Urinary bladder (tissue), 4 donors: ENCODE measurements around the gene IL3. TPM values are rescaled to one million over a fixed set of nuclear protein-coding genes. Genes with fewer than 3 reads are reported as not detected.

ENCODE experiments used
- DNase-seq: peaks from one replicate; pipeline ENCODE4 v3.0.0-alpha.2; 2015; ENCODE audit errors: extremely low spot score
- H3K27ac ChIP-seq: one replicate; pipeline ENCODE4 v1.5.1; 2013; ENCODE audit warnings: low read depth, mild to moderate bottlenecking, moderate library complexity
- H3K36me3 ChIP-seq: one replicate; pipeline ENCODE4 v1.6.1; 2013; ENCODE audit warnings: mild to moderate bottlenecking, moderate library complexity; ENCODE audit not compliant: insufficient read depth
- H3K4me1 ChIP-seq: one replicate; pipeline ENCODE4 v1.6.1; 2013; ENCODE audit warnings: mild to moderate bottlenecking, moderate library complexity; ENCODE audit not compliant: insufficient read depth
- H3K4me3 ChIP-seq: one replicate; pipeline ENCODE4 v1.5.1; 2013; ENCODE audit warnings: low read depth, low read length
- WGBS: extraction: QIAGEN DNeasy Blood & Tissue Kit; methylation state at CpG from one replicate; pipeline ENCODE4 v1.1.7; 2013; 5-methylcytosine and 5-hydroxymethylcytosine counted together
- polyA plus RNA-seq: library from polyadenylated mRNA; stranded (reverse); fragments of 200-250 nt; gene quantifications from one replicate; pipeline ENCODE4 v1.2.3, GENCODE V29; 2013
- total RNA-seq: library from RNA; depleted of rRNA; stranded (reverse); fragments of >200 nt; gene quantifications from one replicate; pipeline ENCODE4 v1.2.3, GENCODE V29; 2014
- donor health status: healthy with polysubstance abuse.
- donor health status: healthy.

IL3 gene
- total and polyA plus RNA-seq, 2 donors, result not detected

DNA sequence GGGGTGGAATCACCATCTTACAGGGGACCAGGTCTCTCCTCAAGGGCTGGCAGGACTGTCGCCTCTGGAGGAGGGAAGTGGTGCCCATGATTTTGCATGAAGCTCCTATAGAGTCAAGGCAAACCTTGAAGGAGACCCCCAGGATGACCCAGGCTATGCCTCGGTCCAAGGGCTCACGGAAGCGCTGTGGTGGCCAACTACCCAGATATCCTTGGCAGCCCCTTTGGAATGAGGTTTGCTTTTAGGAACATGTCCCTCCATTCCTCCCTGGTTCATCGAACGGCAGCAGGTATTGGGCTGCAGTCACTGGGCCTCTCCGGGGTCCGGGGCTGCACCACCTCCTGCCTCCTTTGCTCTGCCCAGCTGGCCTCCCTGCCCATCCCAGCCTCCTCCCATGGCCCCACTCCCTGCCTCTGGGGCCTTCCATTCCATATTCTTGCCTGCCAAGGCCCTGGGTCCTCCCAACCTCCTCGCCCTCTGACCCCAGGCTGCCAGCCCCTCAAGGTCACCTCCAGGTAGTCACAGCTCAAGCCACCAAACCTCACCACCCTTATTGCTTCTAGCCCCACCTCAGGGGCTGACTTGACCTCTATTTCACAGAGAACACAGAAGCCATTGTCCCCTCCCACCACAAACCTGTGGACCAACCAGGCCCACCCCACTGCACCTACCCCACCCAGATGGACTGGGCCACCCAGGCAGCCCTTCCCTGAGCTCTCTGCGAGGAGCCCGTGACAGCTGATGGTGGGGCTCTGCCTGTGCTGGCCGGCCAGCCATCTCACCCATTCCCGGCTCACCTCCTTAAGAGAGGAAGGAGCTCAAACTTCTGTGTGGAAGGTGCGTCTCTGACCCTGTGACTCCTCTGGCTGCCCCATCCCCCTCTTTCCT is 3.6 kb upstream of the IL3 start:
- DNase-seq, result no peak
- Histone ChIP-seq H3K4me1 (no peaks in the 10 kb centered on the region), H3K36me3 (no peaks in the 10 kb centered on the region), H3K27ac (no peak overlapping the region), H3K4me3 (no peak overlapping the region)
- 77% methylated on average over 14 of the region's 14 CpGs for WGBS

DNA sequence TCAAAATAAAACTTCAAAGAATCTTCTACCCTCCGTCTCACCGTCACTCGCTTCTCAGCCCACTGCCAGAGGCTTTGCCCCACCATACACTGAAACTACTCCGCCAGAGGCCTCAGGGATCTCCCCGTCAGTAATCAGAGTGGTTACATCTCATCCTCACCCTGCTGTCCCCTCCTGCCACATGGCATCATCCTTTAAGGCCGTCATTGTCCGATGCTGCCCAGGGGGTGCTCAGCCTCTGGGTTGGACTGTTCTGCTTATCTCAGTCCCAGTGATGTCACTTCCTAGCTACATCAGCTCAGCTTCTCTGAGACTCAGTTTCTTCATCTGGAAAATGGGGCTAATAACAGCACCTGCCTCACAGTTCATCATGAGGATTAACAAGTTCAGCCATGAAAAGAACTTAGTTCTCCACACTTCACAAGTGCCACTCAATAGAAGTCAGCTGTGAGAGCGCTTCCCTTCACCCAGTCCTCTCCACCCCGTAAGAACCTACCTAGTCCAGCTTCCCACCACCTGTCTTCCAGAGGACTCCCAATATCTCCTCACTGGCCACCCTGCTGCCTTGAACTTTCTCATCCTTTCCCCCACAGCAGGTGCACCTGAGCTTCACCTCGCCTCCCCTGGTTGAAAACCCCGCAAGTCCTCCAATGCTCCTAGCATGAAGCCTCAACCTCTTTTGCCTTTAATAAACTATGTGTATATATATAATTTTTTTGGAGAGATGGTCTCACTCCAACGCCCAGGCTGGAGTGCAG is 2.8 kb upstream of the IL3 start:
- Histone ChIP-seq H3K4me1 (no peaks in the 10 kb centered on the region), H3K27ac (no peak overlapping the region), H3K36me3 (no peaks in the 10 kb centered on the region), H3K4me3 (no peak overlapping the region)
- WGBS, result 81% methylated on average over 12 of the region's 12 CpGs
- DNase-seq, result no peak

- Histone ChIP-seq H3K4me1 (no peaks in the 10 kb centered on the region), H3K27ac (no peak overlapping the region), H3K36me3 (no peaks in the 10 kb centered on the region), H3K4me3 (no peak overlapping the region)
- 84% methylated on average over 7 of the region's 7 CpGs for WGBS
- DNase-seq, result no peak
These were observed 1.8 kb upstream of the IL3 start for GRCh38 chr5:132058646-132059042.

GRCh38 chr5:132059043-132059695 is 1.3 kb upstream of the IL3 start:
- H3K36me3 ChIP-seq, result no peaks in the 10 kb centered on the region
- 81% methylated on average over 9 of the region's 9 CpGs for WGBS
- no peak for DNase-seq

GRCh38 chr5:132059696-132060500 is 557 bp upstream of the IL3 start:
- Histone ChIP-seq H3K27ac (no peak overlapping the region), H3K4me1 (no peaks in the 10 kb centered on the region), H3K4me3 (no peak overlapping the region), H3K36me3 (no peaks in the 10 kb centered on the region)
- DNase-seq, result no peak
- 86% methylated on average over 13 of the region's 13 CpGs for WGBS

More at GRCh38 chr5:132059043-132059695, 1.3 kb upstream of the IL3 start:
- Histone ChIP-seq H3K4me1 (no peaks in the 10 kb centered on the region), H3K27ac (no peak overlapping the region), H3K4me3 (no peak overlapping the region)

DNA sequence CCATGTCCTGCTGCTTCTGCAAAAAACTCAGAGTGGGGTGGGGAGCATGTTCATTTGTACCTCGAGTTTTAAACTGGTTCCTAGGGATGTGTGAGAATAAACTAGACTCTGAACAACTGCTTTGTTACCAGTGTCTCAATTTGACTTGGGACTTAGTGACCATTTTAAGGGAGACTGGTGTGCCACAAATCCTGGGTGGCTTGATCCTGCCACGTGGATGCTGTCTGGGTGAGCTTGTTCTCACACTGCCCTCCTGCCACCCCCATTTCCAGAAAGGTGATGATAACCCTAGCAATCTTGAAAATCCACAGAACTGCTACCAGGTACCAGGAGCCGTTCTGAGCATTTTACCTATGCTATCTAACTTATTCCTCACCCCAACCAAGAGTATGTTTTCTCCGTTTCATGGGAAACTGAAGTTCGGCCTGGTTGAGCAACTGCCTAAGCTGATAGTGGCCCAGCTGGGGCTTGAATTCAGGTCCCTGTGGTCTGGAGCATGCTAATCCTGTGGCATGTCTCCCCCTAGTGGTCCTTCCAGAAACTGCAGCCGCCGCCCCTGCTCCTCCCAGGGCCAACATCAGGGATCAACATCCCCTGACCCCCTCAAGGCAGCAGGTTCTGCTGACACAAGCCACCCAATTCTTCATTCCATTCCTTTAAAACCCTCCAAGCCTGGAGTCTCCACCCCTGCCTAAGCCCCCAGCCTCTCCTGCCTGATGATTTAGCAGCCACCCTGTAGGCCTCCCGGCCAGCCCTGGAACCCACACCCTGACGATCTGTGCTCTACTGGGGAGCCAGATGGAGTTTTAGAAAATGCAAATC is 2.8 kb downstream of the IL3 start:
- no peak for DNase-seq
- H3K4me3 ChIP-seq, result no peak overlapping the region
- 49% methylated on average over 9 of the region's 9 CpGs for WGBS
- H3K27ac ChIP-seq, result no peak overlapping the region
- H3K36me3 ChIP-seq, result no peaks in the 10 kb centered on the region
- no peaks in the 10 kb centered on the region for H3K4me1 ChIP-seq

GRCh38 chr5:132064140-132064539 is 3.7 kb downstream of the IL3 start:
- WGBS, result 71% methylated on average over 5 of the region's 5 CpGs
- Histone ChIP-seq H3K4me3 (no peak overlapping the region), H3K36me3 (no peaks in the 10 kb centered on the region), H3K27ac (no peak overlapping the region), H3K4me1 (no peaks in the 10 kb centered on the region)
- no peak for DNase-seq

DNA sequence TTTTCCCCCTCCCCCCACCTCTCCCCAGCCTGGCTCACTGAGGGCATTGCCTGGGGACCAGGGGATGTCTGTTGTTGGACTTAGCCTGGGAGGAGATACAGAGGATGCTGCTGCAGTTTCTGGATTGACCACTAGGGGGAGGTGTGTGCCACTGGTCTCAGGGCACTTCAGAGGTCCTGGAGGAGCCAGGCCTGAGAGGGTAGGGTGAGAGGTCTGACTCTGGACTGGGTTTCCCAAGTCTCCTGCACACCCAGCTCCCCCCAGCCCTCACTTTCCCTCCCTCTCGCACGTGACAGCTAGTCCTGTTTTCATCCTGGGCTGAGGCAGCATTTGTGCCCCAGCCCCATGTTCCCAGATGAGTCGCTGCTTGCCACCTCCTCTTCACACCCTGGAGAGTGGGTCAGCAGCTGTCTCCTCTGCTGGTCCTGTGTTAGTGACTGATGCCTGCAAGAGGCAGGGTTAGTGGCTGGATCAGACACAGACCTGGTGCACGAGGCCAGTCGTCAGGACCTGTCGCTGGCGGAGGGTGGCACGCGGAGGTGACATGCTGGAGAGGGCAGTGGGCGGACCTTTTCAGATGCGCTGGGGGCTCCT is 4.4 kb downstream of the IL3 start:
- Histone ChIP-seq H3K36me3 (no peaks in the 10 kb centered on the region), H3K4me1 (no peaks in the 10 kb centered on the region), H3K27ac (no peak overlapping the region), H3K4me3 (no peak overlapping the region)
- WGBS, result 79% methylated on average over 11 of the region's 11 CpGs
- no peak for DNase-seq

- Histone ChIP-seq H3K36me3 (no peaks in the 10 kb centered on the region), H3K27ac (no peak overlapping the region), H3K4me1 (no peaks in the 10 kb centered on the region), H3K4me3 (no peak overlapping the region)
- 62% methylated on average over 4 of the region's 4 CpGs for WGBS
- DNase-seq, result peak; percentile 11
These were observed 5.0 kb downstream of the IL3 start for GRCh38 chr5:132065351-132065937.

DNA sequence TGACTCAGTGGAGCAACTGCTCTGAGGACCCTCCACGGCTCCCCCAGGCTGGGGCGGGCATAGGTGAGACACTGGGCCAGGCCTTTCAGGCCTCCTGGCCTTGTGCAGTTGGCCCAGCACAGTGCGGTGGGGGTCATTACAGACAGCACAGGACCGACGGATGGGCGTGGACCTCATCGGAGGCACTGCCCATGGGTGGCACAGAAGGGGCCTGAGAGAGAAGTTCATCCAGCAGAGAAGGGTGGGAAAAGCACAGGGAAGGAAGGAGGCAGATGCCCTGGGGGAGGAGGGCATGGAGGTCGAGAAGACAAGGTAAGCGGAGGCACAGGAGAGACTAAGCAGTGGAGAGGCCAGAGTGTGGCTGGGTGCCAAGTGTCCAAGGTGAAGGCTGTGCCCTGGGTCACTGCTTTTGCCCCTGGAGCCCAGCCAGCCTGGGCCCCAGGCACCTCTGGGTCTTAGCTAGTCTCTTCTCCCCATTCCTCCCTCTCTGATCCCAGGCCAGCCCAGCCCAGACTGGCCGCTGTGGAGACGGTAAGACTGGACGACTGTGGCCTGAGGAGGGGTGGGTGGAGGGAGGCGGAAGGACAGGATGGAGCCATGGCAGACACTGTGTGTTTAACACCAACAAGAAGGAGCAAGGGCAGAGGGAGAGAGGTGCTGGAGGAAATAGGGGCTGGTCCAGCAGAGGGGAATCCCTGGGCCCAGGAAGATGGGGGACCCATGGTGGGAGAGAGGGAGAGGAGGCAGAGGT is 5.7 kb downstream of the IL3 start:
- H3K4me3 ChIP-seq, result no peak overlapping the region
- WGBS, result 81% methylated on average over 13 of the region's 13 CpGs
- H3K27ac ChIP-seq, result no peak overlapping the region
- no peak for DNase-seq
- no peaks in the 10 kb centered on the region for H3K4me1 ChIP-seq
- no peaks in the 10 kb centered on the region for H3K36me3 ChIP-seq

DNA sequence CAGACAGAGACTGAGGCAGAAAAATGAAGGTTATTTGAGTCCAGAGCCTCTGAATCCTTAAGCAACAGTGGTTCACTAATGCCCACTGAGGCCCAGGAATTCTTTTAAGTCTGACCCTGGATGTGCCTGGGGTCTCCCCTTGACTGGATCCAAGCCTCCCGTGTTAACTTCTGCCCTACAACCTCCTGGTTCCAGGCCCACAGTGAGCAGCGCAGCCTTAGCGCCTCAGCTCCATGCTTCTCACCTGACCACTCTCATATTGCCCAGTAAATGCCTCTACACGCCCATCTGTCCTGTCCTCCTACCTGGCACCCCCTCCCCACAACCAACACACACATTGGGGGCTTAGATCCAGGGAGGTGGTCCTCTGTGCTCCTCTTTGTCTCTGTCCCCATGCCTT is 6.4 kb downstream of the IL3 start:
- no peaks in the 10 kb centered on the region for H3K4me1 ChIP-seq
- H3K4me3 ChIP-seq, result no peak overlapping the region
- H3K27ac ChIP-seq, result no peak overlapping the region
- WGBS, result 95% methylated on average over 4 of the region's 4 CpGs
- DNase-seq, result no peak
- no peaks in the 10 kb centered on the region for H3K36me3 ChIP-seq
